GM10266 (cell line): ENCODE results near the gene CARS2.

Experiments used
- DNase-seq: peaks from one replicate; pipeline ENCODE4 v3.0.0; 2012; ENCODE audit errors: extremely low spot score
- CTCF ChIP-seq: IDR thresholded peaks from 2 replicates; pipeline ENCODE4 v1.5.1; 2012; ENCODE audit warnings: mild to moderate bottlenecking, low read depth; ENCODE audit not compliant: control insufficient read depth, insufficient read depth; ENCODE audit errors: missing control alignments

CARS2 gene

GRCh38 chr13:110624766-110625756 is 80.9 kb downstream of the CARS2 start:
- DNase-seq: no peak
- TF ChIP-seq CTCF: no peak

- TF ChIP-seq CTCF: no peak
- DNase-seq: no peak
These were observed 85.3 kb downstream of the CARS2 start for GRCh38 chr13:110620596-110620995.

DNA sequence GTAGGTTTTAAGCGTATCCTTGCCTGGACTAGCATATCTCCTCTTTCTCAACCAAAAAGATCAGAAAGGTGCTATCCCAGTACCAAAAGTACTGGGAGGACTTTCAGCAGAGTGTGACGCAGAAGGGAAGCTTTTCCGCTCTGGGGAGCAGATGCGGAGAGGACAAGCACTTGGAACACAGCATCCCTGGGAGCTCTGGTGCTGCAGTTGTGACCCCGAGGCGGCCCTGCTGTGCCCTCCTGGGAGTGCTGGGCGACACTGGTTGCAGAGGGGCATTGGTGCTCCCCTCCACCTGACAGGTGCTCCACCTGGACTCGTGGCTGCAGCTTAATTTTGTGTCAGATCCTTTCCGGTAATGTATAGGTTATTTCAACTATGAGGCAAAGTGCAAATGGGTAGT is 87.1 kb downstream of the CARS2 start:
- no peak for TF ChIP-seq CTCF
- no peak for DNase-seq

- DNase-seq: no peak
- no peak for TF ChIP-seq CTCF
These were observed 87.7 kb downstream of the CARS2 start for GRCh38 chr13:110618167-110618566.

GRCh38 chr13:110617321-110618072 is 88.4 kb downstream of the CARS2 start:
- DNase-seq: no peak
- no peak for TF ChIP-seq CTCF

DNA sequence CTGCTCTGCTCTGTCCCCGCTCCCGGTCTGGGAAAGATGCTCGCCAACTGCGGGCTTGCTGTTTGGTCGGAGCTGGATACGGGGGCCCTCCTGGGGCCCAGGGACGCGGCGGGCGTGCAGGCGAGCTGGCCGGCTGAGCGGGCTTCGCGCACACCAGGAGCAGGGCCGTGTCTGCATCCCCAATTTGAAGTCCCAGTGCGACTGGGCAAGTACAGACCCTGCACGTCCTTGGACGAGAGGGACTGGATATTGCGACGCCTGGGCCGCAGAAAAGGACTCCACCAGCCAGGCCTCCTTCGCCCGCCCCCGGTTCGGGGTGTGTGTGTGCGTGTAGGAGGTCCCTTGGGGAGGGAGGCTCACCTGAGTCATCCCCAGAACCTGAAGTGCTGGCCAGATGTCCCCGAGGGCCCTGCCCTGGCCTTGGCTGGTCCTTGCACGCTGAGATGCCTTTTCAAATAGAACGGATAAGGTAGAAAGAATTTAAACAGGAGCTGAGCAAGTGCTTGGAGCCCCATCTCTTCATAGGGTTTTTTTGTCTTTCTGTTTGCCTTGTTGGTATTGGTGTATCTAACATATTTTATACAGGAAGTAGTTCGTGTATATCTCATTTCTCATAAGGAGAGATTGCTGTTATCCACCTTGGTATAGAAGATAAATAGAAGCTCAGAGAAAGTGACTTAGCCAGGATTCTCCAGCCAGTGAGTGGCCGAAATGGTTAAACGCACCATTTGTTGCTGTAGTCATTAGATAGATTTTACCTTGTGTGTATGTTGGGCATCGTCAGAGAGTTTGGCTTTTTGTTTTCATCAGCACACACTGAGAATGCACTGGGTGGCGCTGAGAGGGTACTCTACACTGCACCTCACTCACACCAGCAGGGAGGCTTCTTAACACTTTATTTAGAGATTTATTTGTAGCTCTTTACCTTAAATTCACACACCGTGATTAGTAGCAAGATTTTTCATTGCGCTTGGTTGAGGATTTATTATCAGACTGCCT is 89.5 kb downstream of the CARS2 start:
- DNase-seq: peak; percentile 79
- no peak for TF ChIP-seq CTCF
